Frontal cortex (tissue), 4 donors: ENCODE data around the gene PMS1. TPM values are rescaled to one million over a fixed set of nuclear protein-coding genes. Genes with fewer than 3 reads are reported as not detected.
"Not testable (repeated sequence)": the region's sequence is repeated elsewhere in the genome, so short reads cannot be mapped to it uniquely, and the experiment has no call there.

Source experiments
- DNase-seq, 2 donors: peaks; one replicate each; pipeline ENCODE4 v3.0.0; 2012; ENCODE audit warnings: low spot score in 2 of 2
- FAIRE-seq: peaks from 2 replicates; lab custom pipeline; 2012; peaks lifted over from hg19 to GRCh38; lab: Jason Lieb, UNC
- total RNA-seq: library from RNA; depleted of rRNA; stranded (reverse); fragments of >200 nt; gene quantifications from one replicate; pipeline ENCODE4 v1.2.3, GENCODE V29; 2014
- donor health status: control.
- donor health status: control.
- donor health status: control.

The PMS1 gene
- total RNA-seq, 1 donor from 2014 or later, result 68.5 TPM

DNA sequence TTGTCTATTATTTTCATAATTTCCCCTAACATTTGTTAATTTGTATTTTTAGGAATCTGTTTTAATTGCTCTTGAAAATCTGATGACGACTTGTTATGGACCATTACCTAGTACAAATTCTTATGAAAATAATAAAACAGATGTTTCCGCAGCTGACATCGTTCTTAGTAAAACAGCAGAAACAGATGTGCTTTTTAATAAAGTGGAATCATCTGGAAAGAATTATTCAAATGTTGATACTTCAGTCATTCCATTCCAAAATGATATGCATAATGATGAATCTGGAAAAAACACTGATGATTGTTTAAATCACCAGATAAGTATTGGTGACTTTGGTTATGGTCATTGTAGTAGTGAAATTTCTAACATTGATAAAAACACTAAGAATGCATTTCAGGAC lies 69.9 kb downstream of the PMS1 start:
- DNase-seq, result no peak

DNA sequence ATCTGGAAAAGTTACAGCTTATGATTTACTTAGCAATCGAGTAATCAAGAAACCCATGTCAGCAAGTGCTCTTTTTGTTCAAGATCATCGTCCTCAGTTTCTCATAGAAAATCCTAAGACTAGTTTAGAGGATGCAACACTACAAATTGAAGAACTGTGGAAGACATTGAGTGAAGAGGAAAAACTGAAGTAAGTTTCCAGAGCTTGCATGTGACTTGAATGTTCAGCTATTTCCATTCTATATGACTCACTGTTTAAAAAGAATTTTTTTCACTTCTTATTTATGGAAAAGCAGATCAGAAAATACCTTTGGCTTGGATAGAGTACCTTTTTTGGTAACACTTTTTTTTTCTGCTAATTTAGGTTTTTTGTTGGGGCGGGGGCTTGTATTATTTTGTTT lies 70.7 kb downstream of the PMS1 start:
- FAIRE-seq (no peak), DNase-seq (no peak)

More for the DNA sequence above, 69.9 kb downstream of the PMS1 start:
- FAIRE-seq, result peak; percentile 91

DNA sequence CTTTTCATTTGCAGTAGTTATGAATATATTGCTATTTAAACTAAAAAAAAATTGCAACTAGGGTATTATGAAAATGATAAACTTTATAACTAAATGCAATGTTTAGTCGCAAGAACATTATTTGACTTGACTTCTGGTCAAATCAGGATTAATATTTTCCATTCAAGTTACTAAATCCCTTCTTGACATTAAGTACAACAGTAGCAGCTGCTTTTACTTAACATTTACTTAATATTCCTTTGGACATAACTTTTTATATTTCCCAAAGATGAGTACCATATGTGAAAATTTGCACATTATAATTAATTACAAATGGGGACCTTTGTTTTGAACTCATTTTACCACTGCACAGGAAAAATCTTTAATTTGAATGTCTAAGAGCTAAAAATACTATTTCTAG lies 74.0 kb downstream of the PMS1 start:
- DNase-seq, result no peak
- no peak for FAIRE-seq

DNA sequence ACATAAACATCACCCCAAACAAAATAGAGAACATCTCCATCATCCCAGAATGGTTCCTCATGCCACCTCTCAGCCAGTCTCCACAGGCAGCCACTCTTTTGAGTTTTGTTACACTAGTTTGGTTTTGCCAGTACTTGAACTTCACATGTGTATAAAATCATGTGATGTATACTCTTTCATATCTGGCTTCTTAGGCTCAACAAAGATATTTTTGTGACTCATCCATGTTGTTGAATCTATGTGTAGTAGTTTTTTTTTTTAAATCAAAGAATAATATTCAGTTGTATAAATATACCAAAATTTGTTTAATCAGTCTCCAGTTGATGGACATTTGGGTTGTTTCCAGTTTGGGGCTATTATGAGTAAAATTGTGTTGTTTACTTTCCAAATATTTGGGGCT lies 75.9 kb downstream of the PMS1 start:
- FAIRE-seq, result no peak
- DNase-seq, result no peak

DNA sequence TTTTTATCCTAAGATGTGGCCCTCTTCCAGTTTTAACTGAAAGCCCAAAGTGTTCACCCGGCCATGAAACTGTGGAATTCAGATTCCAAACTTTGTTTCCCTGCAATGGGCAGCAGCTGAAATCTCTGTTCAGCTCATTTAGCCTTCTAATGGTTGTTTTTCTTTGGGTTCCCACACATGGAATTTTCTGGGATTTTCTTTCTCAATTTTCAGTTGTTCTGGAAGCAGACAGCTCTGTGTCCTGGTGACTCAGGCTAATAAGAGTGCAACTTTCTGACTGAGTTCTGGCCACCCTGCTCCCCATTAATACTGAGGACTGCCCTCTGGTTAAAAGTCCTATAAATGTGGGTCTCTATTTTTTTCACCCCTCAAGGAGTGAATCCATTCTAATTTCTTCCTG lies 78.5 kb downstream of the PMS1 start:
- FAIRE-seq (no peak), DNase-seq (no peak)

DNA sequence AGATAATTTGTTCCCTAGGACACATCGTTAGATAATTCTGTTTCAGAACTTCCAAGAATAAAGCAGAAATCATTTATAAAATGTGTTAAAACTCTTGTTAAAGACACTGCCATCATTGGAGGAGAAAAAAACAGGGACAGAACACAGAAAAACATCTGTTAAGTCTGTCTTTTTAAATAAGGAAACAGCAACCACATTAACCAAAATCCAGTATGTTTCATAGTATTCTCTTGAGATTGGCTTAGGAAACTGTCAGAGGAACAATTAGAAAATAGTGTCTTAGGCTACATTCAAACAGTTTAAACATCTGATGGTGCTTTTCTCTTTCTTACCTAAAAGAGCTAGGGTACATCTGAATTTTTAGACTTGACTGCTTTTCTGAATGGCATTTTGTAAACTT lies 81.6 kb downstream of the PMS1 start:
- FAIRE-seq (no peak), DNase-seq (no peak)

DNA sequence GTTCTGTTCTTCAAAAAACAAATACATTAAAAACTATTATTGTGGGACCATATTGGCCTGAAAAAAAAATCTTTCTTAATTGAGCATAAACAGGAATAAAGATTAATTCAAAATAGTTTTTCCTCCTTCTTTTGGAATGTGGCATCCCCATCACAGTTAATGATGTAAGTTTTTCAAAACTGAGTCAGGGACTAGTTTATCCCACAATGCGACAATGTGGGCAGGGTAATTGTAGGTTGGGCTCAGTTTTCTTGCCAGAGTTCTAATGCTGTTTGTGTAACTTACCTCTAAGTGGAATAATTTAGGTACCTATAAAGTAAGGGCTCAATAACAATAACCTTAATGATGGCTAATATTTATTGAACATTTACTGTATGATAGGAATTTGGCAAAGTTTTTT lies 82.0 kb downstream of the PMS1 start:
- DNase-seq (no peak), FAIRE-seq (no peak)

DNA sequence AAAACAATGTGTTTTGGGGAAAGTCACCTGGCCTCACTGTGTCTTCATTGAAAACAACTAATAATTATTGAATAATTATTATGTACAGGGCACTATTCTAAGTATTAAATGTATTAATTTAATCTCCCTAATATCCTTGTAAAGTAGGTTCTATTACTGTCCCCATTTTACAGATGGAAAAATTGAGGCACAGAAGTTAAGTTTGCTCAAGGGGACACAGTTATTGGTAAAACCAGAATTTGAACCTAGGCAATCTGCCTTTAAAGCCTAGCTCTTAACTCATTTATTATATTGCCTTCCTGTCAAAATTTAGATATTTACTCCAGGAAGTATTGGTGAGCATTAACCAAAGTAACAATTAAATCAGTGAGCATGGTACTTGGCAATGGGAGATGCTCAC lies 84.6 kb downstream of the PMS1 start:
- DNase-seq (no peak), FAIRE-seq (no peak)

DNA sequence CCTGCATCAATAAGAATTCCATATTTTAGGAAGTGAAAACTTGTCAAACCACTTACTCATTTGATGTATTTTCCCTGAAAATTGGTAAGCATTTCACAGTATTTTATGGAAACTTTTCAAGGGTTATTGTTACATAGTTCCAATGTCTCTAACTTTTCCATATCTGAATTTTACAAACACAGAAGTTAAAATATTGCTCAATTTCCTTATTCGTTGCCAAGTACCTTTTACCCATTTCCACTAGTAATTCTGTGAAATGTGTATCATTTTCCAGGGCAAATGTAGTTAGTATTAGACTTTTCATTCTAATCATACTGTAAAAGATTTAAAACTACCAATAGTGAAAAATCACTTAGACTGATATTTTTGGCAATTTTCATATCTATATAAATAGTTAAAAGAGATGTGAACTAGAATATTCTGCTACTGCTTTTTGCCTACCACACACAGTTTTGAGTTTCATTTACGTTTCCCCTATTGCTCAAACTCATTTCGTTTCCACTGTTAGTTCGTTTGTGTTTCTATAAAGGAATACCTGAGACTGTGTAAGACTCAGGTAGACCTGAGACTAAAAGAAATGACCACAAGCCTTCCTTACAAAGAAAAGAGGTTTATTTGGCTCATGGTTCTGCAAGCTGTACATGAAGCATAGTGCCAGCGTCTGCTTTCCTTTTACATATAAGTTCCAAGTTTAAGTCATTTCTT lies 86.3 kb downstream of the PMS1 start:
- DNase-seq (no peak), FAIRE-seq (no peak)

DNA sequence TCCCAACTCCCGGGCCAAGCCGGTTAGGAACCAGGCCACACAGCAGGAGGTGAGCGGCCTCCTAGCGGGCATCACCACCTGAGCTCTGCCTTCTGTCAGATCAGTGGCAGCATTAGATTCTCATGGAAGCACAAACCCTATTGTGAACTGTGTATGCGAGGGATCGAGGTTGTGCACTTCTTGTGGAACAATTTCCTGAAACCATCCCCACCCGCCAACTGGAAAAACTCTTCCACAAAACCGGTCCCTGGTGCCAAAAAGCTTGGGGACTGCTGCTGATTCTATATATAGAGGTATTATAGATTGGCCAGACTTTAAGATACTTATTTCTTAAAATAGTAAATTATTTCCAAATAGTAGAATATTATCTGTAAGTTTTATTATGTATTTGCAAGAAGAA lies 89.4 kb downstream of the PMS1 start:
- FAIRE-seq (no peak), DNase-seq (no peak)

DNA sequence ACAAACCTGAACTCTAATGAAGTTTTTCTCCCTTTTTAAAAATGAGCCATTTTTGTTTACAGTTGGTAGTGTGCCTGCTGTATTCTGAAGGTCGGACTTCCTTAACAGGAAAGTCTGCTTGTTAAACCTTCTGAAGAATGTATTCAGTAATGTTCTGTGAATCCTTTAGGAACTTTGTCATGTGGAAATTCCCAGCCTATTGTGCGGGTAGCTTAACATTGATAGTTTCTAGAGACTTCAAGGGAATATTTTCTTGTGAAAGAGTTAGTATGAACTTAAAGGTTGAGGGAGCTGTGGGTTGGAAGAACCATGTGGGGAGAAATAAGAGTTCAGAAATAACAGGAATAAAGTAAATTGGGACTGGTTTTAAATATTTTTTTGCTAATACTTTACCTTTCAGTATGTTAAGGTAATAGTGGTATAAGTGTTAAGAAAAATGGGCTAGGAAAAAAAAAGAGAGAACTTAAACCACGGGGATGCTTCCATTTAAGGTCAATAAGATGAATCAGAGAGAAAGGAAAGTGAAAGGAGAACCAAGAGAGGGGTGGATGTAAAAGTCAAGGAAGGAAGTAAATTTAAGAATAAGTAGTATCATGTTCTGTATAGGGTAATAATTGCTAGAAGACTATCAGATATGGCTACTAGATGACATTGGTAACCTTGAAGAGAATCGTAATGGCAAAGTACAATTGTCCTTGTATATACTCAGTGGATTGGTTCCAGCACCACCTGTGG lies 90.5 kb downstream of the PMS1 start:
- FAIRE-seq (no peak), DNase-seq (no peak)

DNA sequence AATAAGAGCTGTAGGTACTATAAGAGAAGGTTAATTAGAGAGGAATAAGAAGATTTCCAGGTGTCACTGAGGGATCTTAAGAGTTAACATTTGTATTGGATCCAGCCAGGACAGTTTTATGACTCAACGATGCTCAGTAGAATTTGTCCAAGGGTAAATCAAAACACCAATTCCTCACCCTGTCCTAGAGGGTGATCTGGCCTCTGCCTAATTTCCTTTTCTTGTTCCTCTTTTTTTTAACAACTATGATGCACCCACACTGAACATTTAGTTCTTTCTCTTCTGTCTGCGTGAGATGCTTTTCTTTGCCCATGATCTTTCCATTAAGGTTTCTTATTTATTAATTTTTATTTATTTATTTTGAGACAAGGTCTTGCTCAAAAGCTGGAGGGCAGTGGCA lies 92.0 kb downstream of the PMS1 start:
- FAIRE-seq, result no peak

DNA sequence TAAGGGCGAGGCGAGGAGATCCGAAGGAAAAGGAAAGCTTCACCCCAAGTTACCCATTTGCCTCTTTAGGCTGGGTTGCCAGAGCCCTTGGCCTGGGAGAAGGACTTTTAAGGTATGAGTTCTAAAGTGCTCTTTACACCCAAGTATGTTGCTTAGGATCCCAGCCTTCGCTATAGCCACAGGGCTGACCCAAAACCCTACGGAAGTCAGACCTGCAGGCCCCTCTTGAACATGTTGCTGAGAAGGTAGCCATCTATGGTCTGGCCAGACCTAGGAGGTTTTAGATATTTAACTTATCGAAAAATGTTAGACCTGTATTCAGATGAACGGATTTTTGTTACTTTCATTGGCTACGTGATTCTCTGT lies 95.4 kb downstream of the PMS1 start:
- FAIRE-seq, result no peak
- no peak for DNase-seq

More for the DNA sequence above, 92.0 kb downstream of the PMS1 start:
- DNase-seq, result no peak

DNA sequence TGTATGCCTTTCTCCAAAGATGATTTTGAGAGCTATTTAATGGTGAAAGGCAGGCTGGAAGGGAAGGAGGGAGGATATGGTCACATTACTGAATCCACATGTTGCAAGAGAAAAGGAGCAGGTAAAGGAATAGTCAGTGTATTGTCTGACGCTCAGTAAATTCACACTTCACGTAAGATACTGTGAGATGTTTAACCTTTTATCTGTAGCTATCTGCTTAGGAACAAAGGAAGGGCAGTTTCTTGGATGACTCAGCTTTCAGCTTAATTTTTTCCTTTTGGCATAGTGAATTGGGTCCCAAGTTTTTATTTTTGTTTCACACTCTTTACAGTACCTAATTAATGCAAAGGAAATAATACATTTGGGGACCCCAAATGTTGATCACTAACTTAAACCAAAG lies 96.2 kb downstream of the PMS1 start:
- FAIRE-seq (no peak), DNase-seq (no peak)

DNA sequence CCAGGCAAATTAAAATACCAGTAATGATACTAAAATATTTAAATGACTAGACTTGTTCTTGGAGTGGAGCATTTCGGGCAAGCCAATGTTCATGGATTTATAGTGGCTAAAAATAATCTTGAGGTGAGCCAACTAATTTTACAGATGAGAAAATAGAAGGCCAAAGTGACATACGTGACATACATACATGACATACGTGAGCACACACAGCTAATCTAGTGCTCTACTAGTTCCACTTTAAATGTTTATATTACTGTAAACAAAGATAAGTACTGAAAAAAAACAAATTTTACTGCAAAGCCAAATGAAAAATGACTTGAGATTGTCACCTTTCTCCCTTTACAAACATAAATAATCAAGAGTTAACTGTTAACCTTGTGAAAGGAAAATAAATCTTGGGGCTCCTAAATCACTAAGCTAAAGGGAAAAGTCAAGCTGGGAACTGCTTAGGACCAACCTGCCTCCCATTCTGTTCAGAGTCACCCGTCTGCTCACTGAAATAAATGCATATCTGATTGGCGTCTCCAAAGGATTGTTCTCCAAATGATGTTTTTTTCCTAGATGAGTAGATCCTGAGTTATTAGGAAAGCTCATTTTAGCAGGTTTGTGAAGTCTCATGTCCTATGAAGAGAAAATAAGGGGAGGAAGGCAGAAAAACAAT lies 96.7 kb downstream of the PMS1 start:
- FAIRE-seq (no peak), DNase-seq (no peak)

DNA sequence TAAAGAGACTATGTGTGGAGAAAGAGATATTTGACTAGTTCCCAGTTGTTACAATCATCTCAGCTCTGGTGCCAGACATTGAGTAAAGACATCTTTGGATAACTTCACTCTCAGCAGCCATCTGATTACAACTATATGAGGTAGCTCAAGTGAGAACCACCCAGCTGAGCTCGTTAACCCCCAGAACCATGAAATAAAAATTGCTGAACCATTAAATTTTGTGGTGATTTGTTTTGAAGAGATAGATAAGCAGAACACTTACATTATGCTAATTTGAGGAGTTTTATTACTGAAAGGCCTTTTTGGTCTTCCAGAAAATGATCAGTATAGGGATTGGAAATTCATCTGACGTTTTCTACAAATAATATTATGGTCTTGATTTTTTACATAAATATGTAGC lies 101.1 kb downstream of the PMS1 start:
- FAIRE-seq, result no peak

DNA sequence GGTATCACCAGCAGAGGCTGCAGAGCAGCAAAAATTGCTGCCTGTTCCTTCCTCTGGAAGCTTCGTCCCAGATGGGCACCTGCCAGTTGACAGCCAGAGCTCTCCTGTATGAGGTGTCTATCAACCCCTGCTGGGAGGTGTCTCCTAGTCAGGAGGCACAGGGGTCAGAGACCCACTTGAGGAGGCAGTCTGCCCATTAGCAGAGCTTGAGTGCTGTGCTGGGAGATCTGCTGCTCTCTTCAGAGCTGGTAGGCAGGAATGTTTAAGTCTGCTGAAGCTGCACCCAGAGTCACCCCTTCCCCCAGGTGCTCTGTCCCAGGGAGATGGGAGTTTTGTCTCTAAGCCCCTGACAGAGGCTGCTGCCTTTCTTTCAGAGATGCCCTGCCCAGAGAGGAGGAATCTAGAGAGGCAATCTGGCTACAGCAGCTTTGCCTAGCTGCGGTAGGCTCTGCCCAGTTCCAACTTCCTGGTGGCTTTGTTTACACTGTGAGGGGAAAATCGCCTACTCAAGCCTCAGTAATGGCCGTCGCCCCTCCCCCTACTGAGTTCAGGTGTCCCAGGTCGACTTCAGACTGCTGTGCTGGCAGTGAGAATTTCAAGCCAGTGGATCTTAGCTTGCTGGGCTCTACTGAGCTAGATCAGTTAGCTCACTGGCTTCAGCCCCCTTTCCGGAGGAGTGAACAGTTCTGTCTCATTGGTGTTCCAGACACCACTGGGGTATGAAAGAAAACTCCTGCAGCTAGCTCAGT lies 108.5 kb downstream of the PMS1 start:
- DNase-seq, FAIRE-seq: not testable (repeated sequence)

More for the DNA sequence above, 101.1 kb downstream of the PMS1 start:
- DNase-seq, result no peak

DNA sequence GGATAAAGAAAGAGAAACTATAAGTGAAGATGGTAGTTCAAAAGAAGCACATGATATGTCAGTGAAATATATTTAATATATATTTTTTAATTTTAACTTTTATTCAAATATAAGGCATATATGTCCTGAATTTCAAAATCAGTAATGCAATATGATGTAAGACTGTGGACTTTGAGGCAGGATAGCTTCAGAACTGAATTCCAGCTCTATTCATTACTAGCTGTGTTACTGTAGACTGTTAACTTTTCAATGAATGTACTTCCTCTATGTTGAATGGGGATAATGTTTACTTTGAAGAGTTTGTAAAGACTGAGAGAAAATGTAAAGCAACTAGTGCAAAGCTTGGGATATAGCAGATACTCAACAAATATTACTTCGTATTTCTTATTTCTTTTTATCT lies 112.6 kb downstream of the PMS1 start:
- DNase-seq, result no peak
- no peak for FAIRE-seq

DNA sequence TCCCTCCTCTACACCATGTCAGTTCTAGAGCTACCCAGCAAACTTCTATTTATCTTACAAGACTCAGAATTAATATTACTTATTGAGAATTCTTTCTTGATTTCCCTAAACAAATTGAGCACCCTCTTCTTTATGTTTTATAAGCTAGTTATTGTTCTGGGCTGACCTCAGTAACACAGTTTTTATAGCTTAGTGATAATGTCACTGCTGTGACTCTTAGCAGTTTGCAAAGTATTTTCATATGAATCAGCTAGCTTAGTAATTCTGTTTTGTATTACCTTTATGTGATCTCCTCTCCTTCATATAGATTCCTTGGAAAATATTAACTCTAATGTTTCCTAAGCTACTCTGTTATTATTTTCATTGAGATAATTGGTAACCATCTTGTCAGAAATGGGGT lies 114.9 kb downstream of the PMS1 start:
- FAIRE-seq, result no peak
- no peak for DNase-seq

DNA sequence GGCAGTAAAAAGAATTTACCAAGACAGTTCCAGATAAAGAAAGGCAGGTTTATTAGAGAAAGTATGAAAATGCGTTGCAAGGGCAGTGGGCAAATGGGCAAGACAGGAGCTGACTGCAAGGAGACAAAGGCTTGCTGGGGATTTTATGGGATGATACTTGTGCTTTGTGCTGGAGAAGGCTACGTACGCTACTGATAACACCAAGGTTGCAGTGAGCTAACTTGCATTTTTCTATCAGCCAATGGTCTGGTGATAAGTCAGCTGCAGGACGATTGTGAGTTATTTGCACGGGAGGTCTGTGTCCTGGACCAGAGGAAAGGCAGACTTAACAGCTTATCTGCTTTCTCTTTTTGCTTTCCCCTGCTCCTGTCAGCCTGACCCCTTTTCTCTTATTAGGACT lies 116.5 kb downstream of the PMS1 start:
- FAIRE-seq (no peak), DNase-seq (no peak)

DNA sequence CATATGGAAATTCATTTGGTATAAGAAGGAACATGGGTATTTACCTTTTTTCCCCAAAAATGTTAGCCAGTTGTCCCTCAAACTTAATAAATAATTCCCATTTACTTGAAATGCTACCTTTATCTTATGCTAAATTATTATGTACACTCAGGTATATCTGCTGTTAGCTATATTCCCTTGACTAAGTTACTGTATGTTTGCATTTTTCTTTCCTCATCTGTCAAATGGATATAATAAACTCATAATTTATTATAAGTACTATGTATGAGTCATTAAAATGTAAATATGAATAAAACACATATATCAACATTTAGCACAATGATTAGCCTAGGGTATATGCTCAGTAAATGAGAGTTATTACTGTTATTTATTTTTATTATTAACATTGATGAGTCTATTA lies 117.4 kb downstream of the PMS1 start:
- DNase-seq, result no peak
- FAIRE-seq, result peak; percentile 45
